HG02852 (cell line): ENCODE results near the gene SYNCRIP.
A peak's percentile ranks its signal among the peaks of the same experiment; 100 is the strongest.
"Not testable (repeated sequence)": the region's sequence is repeated elsewhere in the genome, so short reads cannot be mapped to it uniquely, and the experiment has no call there.

Source experiments
- ATAC-seq: cut with Tn5 transposase; IDR thresholded peaks from one replicate; pipeline ENCODE4 v1.9.1; 2021; ENCODE audit warnings: mild to moderate bottlenecking, moderate library complexity; ENCODE audit not compliant: unreplicated experiment

SYNCRIP gene

GRCh38 chr6:85600713-85601313 lies 41.9 kb downstream of the SYNCRIP start:
- no peak for ATAC-seq

GRCh38 chr6:85594197-85594930 lies 48.3 kb downstream of the SYNCRIP start:
- ATAC-seq = peak; percentile 2

GRCh38 chr6:85593438-85594196 lies 49.1 kb downstream of the SYNCRIP start, which contains the start of gene SNX14:
Gene SNX14, minus strand, starts transcription at chr6:85593858. Its CDS starts 140 bp downstream, at chr6:85593718.
- peak; percentile 85 for ATAC-seq

- ATAC-seq = no peak
Measured at GRCh38 chr6:85592033-85592432, 50.7 kb downstream of the SYNCRIP start.

GRCh38 chr6:85591207-85591606 lies 51.5 kb downstream of the SYNCRIP start:
- ATAC-seq = no peak

- no peak for ATAC-seq
Measured at GRCh38 chr6:85585741-85586140, 56.9 kb downstream of the SYNCRIP start.

- ATAC-seq = not testable (repeated sequence)
Measured at GRCh38 chr6:85582832-85583231, 59.9 kb downstream of the SYNCRIP start.

- ATAC-seq = no peak
Measured at GRCh38 chr6:85581572-85581971, 61.1 kb downstream of the SYNCRIP start.

- ATAC-seq = peak; percentile 90
Measured at GRCh38 chr6:85580878-85581267, 61.8 kb downstream of the SYNCRIP start.

GRCh38 chr6:85580118-85580877 lies 62.4 kb downstream of the SYNCRIP start:
- no peak for ATAC-seq

GRCh38 chr6:85579581-85579980 lies 63.1 kb downstream of the SYNCRIP start:
- no peak for ATAC-seq

GRCh38 chr6:85576476-85576875 lies 66.2 kb downstream of the SYNCRIP start:
- ATAC-seq = no peak

- no peak for ATAC-seq
Measured at GRCh38 chr6:85574932-85575598, 67.6 kb downstream of the SYNCRIP start.

- ATAC-seq = no peak
Measured at GRCh38 chr6:85569323-85569722, 73.4 kb downstream of the SYNCRIP start.

GRCh38 chr6:85568411-85568810 lies 74.3 kb downstream of the SYNCRIP start:
- ATAC-seq = no peak

- no peak for ATAC-seq
Measured at GRCh38 chr6:85565736-85566135, 77.0 kb downstream of the SYNCRIP start.

- not testable (repeated sequence) for ATAC-seq
Measured at GRCh38 chr6:85564223-85564622, 78.5 kb downstream of the SYNCRIP start.
